Measurements from ENCODE around the gene MIA. TPM values are rescaled to one million over a fixed set of nuclear protein-coding genes. Genes with fewer than 3 reads are reported as not detected.
"Not testable (repeated sequence)": the region's sequence is repeated elsewhere in the genome, so short reads cannot be mapped to it uniquely, and the experiment has no call there.

Gene MIA
- total RNA-seq, 2 donors from 2014 or later, result 1.1 to 2.4 TPM

GRCh38 chr19:40818480-40819399 is 43.4 kb downstream of the MIA start:
- Mint-ChIP-seq H3K4me1 (ENCODE audit: low read depth in 2 of 2) (peaks cover 28 to 41% of the 10 kb centered on the region in 2 donors), H3K4me3 (peak overlapping the region; percentile 79), H3K27ac (peak overlapping the region in 1 of 2 donors; percentile 58)
- ATAC-seq, result peak; percentile 89 to 93
- H3K27me3 Mint-ChIP-seq, H3K9me3 Mint-ChIP-seq, H3K36me3 Mint-ChIP-seq: not testable (repeated sequence)
- DNase-seq (ENCODE audit: low spot score), result peak; percentile 81

DNA sequence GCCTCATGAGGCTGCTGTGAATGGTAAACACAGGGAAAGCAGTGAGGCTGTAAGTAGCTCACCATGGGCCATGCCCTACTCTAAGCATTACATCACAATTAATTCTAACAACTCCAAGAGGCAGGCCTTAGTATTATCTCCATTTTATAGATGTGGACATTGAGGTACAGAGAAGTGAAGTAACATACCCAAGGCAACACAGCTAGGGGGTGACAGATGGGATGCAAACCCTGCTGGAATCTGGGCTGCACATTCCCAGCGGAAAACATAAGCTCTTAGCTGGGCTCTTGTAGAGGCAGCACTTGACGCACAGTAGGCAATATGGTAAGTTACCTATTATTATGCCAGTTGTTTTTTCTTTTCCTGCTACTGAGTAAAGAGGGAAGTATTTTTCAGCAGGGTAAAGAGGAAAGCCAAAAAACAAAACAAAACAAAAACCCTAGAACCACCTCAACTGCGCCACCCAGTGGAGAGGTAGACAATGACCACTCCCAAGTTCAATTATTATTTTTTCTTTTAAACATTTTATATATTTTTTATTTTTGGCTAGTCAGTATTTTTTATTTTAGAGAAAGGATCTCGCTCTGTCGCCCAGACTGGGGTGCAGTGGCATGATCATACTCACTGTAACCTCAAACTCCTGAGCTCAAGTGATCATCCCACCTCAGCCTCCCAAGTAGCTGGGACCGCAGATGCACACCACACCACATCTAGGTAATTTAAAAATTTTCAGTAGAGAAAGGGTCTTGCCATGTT is 44.3 kb downstream of the MIA start:
- not testable (repeated sequence) for H3K9me3 Mint-ChIP-seq; DNase-seq (ENCODE audit: low spot score); H3K36me3 Mint-ChIP-seq; ATAC-seq; H3K27ac Mint-ChIP-seq; H3K27me3 Mint-ChIP-seq; H3K4me3 Mint-ChIP-seq
- H3K4me1 Mint-ChIP-seq (ENCODE audit: low read depth in 2 of 2), result peaks cover 30 to 41% of the 10 kb centered on the region in 2 donors

GRCh38 chr19:40822161-40822560 is 46.8 kb downstream of the MIA start:
- Mint-ChIP-seq H3K4me3 (no peak overlapping the region), H3K27ac (peak overlapping the region in 1 of 2 donors; percentile 64), H3K9me3 (peaks cover 3% of the 10 kb centered on the region), H3K4me1 (ENCODE audit: low read depth in 2 of 2) (peaks cover 47 to 56% of the 10 kb centered on the region in 2 donors), H3K27me3 (no peaks in the 10 kb centered on the region), H3K36me3 (peaks cover 7% of the 10 kb centered on the region)
- DNase-seq (ENCODE audit: low spot score) (no peak), ATAC-seq (no peak)

GRCh38 chr19:40822704-40823553 is 47.6 kb downstream of the MIA start:
- H3K36me3 Mint-ChIP-seq, ATAC-seq: not testable (repeated sequence)

GRCh38 chr19:40824916-40825315 is 49.6 kb downstream of the MIA start:
- H3K9me3 Mint-ChIP-seq; H3K36me3 Mint-ChIP-seq; H3K27me3 Mint-ChIP-seq; H3K27ac Mint-ChIP-seq; DNase-seq (ENCODE audit: low spot score); ATAC-seq; H3K4me3 Mint-ChIP-seq: not testable (repeated sequence)
- peaks cover 37 to 41% of the 10 kb centered on the region in 2 donors for H3K4me1 Mint-ChIP-seq (ENCODE audit: low read depth in 2 of 2)

More at GRCh38 chr19:40822704-40823553, 47.6 kb downstream of the MIA start:
- H3K9me3 Mint-ChIP-seq; H3K27me3 Mint-ChIP-seq; H3K4me3 Mint-ChIP-seq; DNase-seq (ENCODE audit: low spot score): not testable (repeated sequence)
- peak overlapping the region; percentile 6 to 86 for H3K27ac Mint-ChIP-seq
- peaks cover 51 to 56% of the 10 kb centered on the region in 2 donors for H3K4me1 Mint-ChIP-seq (ENCODE audit: low read depth in 2 of 2)

GRCh38 chr19:40825460-40826095 is 50.3 kb downstream of the MIA start:
- not testable (repeated sequence) for H3K4me3 Mint-ChIP-seq; H3K27me3 Mint-ChIP-seq; H3K36me3 Mint-ChIP-seq; DNase-seq (ENCODE audit: low spot score); ATAC-seq; H3K27ac Mint-ChIP-seq; H3K9me3 Mint-ChIP-seq
- peaks cover 37 to 41% of the 10 kb centered on the region in 2 donors for H3K4me1 Mint-ChIP-seq (ENCODE audit: low read depth in 2 of 2)

DNA sequence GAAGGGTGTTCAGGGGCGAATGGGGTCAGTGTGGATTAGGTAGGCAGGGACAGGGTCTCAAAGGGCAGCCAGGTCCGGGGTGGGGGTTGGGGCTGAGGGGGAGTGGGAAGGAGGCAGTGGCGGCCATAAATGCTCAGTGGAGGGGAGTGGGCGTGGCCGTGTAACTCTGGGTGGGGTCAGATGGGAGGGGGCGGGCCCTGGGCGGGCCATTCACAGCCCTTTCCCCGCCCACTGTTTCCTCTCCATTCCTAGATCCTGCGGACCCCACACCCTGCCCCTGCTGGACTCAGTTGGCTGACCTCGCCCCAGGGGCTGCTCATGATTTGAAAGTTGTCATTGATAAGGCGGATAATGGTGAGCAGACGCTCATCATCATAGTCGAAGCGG is 51.0 kb downstream of the MIA start:
- Mint-ChIP-seq H3K4me1 (ENCODE audit: low read depth in 2 of 2) (peaks cover 37 to 41% of the 10 kb centered on the region in 2 donors), H3K27ac (peak overlapping the region in 1 of 2 donors; percentile 62), H3K4me3 (peak overlapping the region; percentile 53)
- H3K27me3 Mint-ChIP-seq; H3K9me3 Mint-ChIP-seq; ATAC-seq; H3K36me3 Mint-ChIP-seq; DNase-seq (ENCODE audit: low spot score): not testable (repeated sequence)

DNA sequence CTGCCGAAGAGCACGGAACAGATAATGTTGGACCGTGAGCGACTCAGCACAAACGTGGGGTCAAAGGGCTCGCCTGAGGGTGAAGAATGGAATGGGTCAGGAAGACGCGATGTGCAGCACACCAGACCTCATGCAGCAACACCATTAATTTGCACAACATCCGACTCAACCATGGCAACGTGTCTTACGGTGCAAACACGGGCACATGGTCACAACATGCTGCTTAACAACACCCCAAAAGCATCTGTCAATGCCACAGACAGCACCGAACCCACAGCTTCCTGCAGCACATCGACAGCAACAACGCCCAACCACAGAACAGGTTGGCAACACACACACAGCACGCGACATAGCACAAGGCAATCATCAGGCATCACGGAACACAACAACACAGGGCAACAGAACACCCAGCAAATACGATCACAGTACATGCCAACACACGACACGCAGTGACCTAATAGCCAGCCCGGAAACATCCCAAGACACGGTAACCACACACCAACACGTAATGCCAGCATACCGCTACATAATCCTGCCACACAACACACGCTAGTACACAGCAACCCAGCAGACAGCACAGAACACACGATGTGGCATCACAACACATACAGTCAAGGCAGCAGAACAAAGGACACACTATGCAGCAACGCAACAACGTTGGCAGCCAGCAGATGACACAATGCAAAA is 51.5 kb downstream of the MIA start:
- not testable (repeated sequence) for H3K27me3 Mint-ChIP-seq; DNase-seq (ENCODE audit: low spot score); H3K36me3 Mint-ChIP-seq; H3K9me3 Mint-ChIP-seq
- peak overlapping the region in 1 of 2 donors; percentile 62 for H3K27ac Mint-ChIP-seq
- peak overlapping the region; percentile 53 for H3K4me3 Mint-ChIP-seq
- H3K4me1 Mint-ChIP-seq (ENCODE audit: low read depth in 2 of 2), result peaks cover 37 to 41% of the 10 kb centered on the region in 2 donors
- ATAC-seq, result peak; percentile 71 to 84

Other genes starting within 250 kb of the MIA start
- gene SHKBP1, start 198.6 kb upstream of the MIA start, total RNA-seq, result 100 to 1,000 TPM; 131 to 149 TPM
- 10 to 100 TPM; 28.1 to 59.0 TPM for gene LTBP4, start 174.2 kb upstream of the MIA start, total RNA-seq
- 10 to 100 TPM in 1 of 2 donors, 1 to 10 TPM in 1; 6.6 to 13.9 TPM for gene NUMBL, start 84.9 kb upstream of the MIA start, total RNA-seq
- 10 to 100 TPM; 28.7 to 41.7 TPM for gene COQ8B, start 58.6 kb upstream of the MIA start, total RNA-seq
- gene ITPKC, start 58.4 kb upstream of the MIA start, total RNA-seq, result 10 to 100 TPM in 1 of 2 donors, 1 to 10 TPM in 1; 9.0 to 10.3 TPM
- 10 to 100 TPM; 10.9 to 16.6 TPM for gene ACTMAP, start 25.0 kb upstream of the MIA start, total RNA-seq
- gene SNRPA, start 24.3 kb upstream of the MIA start, total RNA-seq, result 100 to 1,000 TPM in 1 of 2 donors, 10 to 100 TPM in 1; 95.5 to 191 TPM
- 100 to 1,000 TPM in 1 of 2 donors, 10 to 100 TPM in 1; 83.3 to 128 TPM for gene RAB4B, start 2.7 kb downstream of the MIA start, total RNA-seq
- 100 to 1,000 TPM; 119 to 136 TPM for gene EGLN2, start 23.7 kb downstream of the MIA start, total RNA-seq
- gene CYP2A6, start 74.9 kb downstream of the MIA start, total RNA-seq, result not detected
- gene CYP2A7, start 106.7 kb downstream of the MIA start, total RNA-seq, result not detected
- gene CYP2B6, start 215.8 kb downstream of the MIA start, total RNA-seq, result not detected

All from natural killer cell treated with Interleukin-12 subunit alpha and Interleukin-12 subunit beta and Interleukin-15 and Interleukin-18, amount 100 ng/mL, for 72 hours (primary cell).